Coronary artery (tissue), 2 donors: Measurements from ENCODE around the gene SLC25A25.
A peak's percentile ranks its signal among the peaks of the same experiment; 100 is the strongest.
"Not testable (repeated sequence)": the region's sequence is repeated elsewhere in the genome, so short reads cannot be mapped to it uniquely, and the experiment has no call there.

Experiments used
- DNase-seq: peaks from one replicate; pipeline ENCODE4 v3.0.0-alpha.2; 2017; ENCODE audit warnings: low spot score
- H3K27ac ChIP-seq, 2 donors: fragments of 200-600 bp; sonication (generic); one replicate each; pipeline ENCODE4 v1.5.1; 2016 to 2019
- H3K4me3 ChIP-seq: fragments of 200-600 bp; sonication (generic); 2 replicates; pipeline ENCODE4 v1.5.1; 2016; ENCODE audit warnings: mild to moderate bottlenecking, moderate library complexity
- CTCF ChIP-seq: fragments of 200-600 bp; sonication (generic); IDR thresholded peaks from one replicate; pipeline ENCODE4 v1.5.1; 2019; ENCODE audit warnings: antibody characterized with exemption

Gene SLC25A25

DNA sequence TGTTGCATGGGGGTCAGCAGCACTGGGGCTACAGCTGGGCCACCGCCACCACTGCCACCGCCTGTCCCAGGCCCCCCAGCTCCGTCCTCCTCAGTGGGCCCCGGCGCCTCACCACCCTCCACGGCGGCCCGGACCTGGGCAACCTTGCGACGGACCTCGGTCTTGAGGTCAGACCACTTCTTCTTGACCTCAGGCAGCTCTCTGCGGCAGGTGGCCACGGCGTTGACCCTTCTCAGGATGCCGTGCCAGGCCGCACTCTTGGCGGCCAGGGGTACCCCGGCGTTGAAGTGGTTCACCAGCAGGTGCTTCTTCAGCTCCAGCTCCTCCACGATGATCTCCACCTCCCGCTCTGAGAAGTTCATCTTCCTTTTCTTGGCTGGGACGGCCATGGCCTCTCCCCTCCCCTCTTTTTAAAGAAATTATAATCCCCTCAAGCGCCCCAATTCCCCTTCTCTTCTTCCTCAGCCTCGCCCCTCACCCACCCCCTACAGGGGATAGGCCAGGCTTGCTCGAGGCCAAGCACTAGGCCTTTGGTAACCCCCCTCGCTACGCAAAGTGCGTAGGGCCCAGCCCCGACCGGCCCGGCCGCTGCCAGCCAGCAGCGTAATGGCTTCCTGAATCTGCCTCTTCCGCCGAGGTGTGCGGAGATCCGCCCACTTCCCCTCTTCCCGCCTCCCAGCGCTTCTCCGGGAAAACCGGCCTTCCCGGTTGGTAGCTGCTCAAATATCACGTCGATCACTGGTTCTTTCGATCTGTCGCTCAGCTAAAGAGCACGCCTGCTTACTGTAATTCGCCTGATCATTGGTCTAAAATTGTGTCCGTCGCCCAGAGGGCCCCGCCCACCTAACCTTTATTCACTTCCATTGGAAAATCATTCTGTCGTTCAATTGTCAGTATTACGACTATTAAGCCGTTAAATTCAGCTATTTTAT lies 1.1 kb upstream of the SLC25A25 start, which contains the start of gene NAIF1:
TSS of gene NAIF1 (minus strand) at position 608 of the 932 bp plus-strand sequence. CDS start at position 389, 219 bp downstream.
- DNase-seq, result peak; percentile 99
- Histone ChIP-seq H3K27ac (peak within 1 kb of the TSS; percentile 95 to 99), H3K4me3 (peak within 1 kb of the TSS; percentile 90)
- no peak for TF ChIP-seq CTCF

- peak overlapping the region; percentile 90 for H3K4me3 ChIP-seq
- no peak for TF ChIP-seq CTCF
- H3K27ac ChIP-seq, result peak overlapping the region; percentile 95 to 99
- DNase-seq, result no peak
These were observed 564 bp downstream of the SLC25A25 start for GRCh38 chr9:128068386-128069205.

DNA sequence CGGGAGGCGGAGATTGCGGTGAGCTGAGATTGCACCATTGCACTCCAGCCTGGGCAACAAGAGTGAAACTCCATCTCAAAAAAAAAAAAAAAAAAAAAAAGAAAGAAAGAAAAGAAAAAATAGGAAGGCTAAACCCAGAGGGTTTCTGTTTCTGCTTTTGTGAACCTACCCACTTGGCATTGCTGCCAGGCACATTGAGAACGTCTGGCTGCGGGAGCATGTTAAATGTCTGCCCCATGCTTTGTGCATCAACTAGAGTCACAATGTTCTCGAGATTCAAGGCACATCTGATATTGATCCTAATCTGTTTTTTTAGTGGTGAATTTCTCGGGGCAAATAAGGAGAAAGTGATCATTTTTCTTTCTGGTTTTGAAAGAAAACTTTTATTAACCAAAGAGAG lies 2.8 kb downstream of the SLC25A25 start:
- Histone ChIP-seq H3K4me3 (peak overlapping the region; percentile 29), H3K27ac (peak overlapping the region; percentile 91 to 93)
- DNase-seq, result no peak
- TF ChIP-seq CTCF, result no peak

- not testable (repeated sequence) for DNase-seq
- Histone ChIP-seq H3K27ac (peak overlapping the region; percentile 91 to 93), H3K4me3 (peak overlapping the region; percentile 35)
These were observed 3.4 kb downstream of the SLC25A25 start for GRCh38 chr9:128071475-128071874.

DNA sequence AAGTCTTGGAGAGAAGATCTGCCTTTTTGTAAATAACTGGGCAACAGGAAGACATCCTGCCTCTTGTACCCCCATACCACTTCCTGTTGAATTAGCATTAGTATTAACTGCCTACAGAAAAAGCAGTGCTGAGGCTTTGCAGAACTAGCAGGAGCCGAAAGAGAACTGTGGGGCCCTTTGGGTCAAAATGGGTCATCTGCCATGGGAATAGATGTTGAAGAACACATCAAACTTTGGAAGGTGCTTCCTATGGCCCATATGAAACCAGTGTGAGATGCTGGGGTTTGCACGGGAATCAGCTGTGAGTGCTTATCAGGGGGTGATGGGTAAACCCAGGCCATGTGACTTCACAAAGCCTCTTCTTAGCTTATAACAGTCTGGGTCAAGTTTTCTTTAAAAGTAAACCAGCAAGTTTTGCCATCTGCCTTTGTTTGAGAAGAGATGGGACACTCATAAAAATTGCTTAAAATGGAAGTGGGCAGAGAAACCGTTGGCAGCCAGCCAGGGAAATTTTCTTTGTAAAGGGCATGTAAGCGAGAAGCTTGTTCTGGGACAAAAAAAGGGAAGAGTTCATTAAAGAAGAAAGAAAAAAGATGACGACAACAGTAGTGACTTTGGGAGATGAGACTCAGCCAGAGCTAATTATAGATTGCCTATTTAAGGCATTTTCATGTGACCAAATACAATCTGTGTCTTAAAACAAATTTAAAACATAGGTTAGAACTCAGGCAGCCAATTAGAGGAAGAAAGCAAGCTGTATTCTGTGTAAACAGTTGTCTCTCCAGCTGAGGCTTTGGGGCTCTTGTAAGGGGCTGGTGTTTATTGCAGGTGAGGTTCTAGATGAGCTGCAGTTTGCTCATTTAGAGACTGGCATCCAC lies 4.4 kb downstream of the SLC25A25 start:
- peak overlapping the region; percentile 49 for H3K4me3 ChIP-seq
- no peak for TF ChIP-seq CTCF
- DNase-seq, result peak; percentile 88
- H3K27ac ChIP-seq, result peak overlapping the region; percentile 91 to 93

- peak overlapping the region; percentile 49 for H3K4me3 ChIP-seq
- H3K27ac ChIP-seq, result peak overlapping the region; percentile 91 to 93
- no peak for TF ChIP-seq CTCF
These were observed 5.3 kb downstream of the SLC25A25 start for GRCh38 chr9:128073253-128073886.

More at GRCh38 chr9:128073253-128073886, 5.3 kb downstream of the SLC25A25 start:
- DNase-seq, result no peak
